Thyroid gland (tissue), 4 donors: ENCODE results near the gene RNF17. TPM values are rescaled to one million over a fixed set of nuclear protein-coding genes. Genes with fewer than 3 reads are reported as not detected.

Experiments
- DNase-seq, 2 donors: peaks; one replicate each; pipeline ENCODE4 v3.0.0-alpha.2; 2019
- H3K27ac ChIP-seq, 3 donors: fragments of 200-600 bp; sonication (generic); 1 replicate in 2 of 3; 2 replicates in 1 of 3; pipeline ENCODE4 v1.5.1; 2016 to 2019; ENCODE audit warnings: mild to moderate bottlenecking in 1 of 3, moderate library complexity in 1 of 3
- H3K27me3 ChIP-seq: fragments of 200-600 bp; sonication (generic); one replicate; pipeline ENCODE4 v1.5.1; 2019
- H3K36me3 ChIP-seq, 2 donors: fragments of 200-600 bp; sonication (generic); one replicate each; pipeline ENCODE4 v1.5.1; 2016 to 2019
- H3K4me1 ChIP-seq, 2 donors: fragments of 200-600 bp; sonication (generic); one replicate each; pipeline ENCODE4 v1.5.1; 2017 to 2019
- H3K4me3 ChIP-seq, 3 donors: fragments of 200-600 bp; sonication (generic); replicated peaks in 1 of 3; 1 replicate in 2 of 3; 2 replicates in 1 of 3; pipeline ENCODE4 v1.5.1; 2016; ENCODE audit warnings: mild to moderate bottlenecking in 1 of 3
- H3K9me3 ChIP-seq: fragments of 200-600 bp; sonication (generic); one replicate; pipeline ENCODE4 v1.5.1; 2017
- CTCF ChIP-seq, 6 experiments: fragments of 200-600 bp in 3 of 6; fragments of 450-650 bp in 3 of 6; sonication (generic) in 3 of 6; IDR thresholded peaks; one replicate each; pipeline ENCODE4 v1.5.1; 2016 to 2019; ENCODE audit warnings: antibody characterized with exemption in 6 of 6, mild to moderate bottlenecking in 2 of 6, inconsistent platforms in 1 of 6, moderate library complexity in 1 of 6
- POLR2A ChIP-seq, 2 donors: fragments of 450-650 bp; IDR thresholded peaks; one replicate each; pipeline ENCODE4 v1.6.1; 2017; ENCODE audit warnings: antibody characterized with exemption in 2 of 2, mild to moderate bottlenecking in 2 of 2, moderate library complexity in 1 of 2
- WGBS, 2 donors: methylation state at CpG; one replicate each; pipeline ENCODE4 v1.1.5; 2017; 5-methylcytosine and 5-hydroxymethylcytosine counted together
- intact Hi-C: fragments of 100-400 bp; cut with DNase I; formaldehyde crosslinking; loops from one replicate; pipeline ENCODE4 v1.15.1; 2023
- total RNA-seq, 4 donors: library from RNA; depleted of rRNA; stranded (reverse); fragments of >200 nt; gene quantifications; one replicate each; pipeline ENCODE4 v1.2.3, GENCODE V29; 2016

Gene RNF17
- total RNA-seq, 4 donors from 2014 or later, result 0.11 to 0.83 (median 0.13) TPM; not detected in 1

- Histone ChIP-seq H3K27me3 (no peaks in the 10 kb centered on the region), H3K36me3 (peaks cover 4 to 6% of the 10 kb centered on the region in 2 donors), H3K4me1 (no peaks in the 10 kb centered on the region), H3K27ac (no peak overlapping the region), H3K4me3 (no peak overlapping the region), H3K9me3 (no peaks in the 10 kb centered on the region)
- WGBS, 2 donors, result 90 to 95% methylated on average over 5 of the region's 5 CpGs
- no peak for DNase-seq
- intact Hi-C loops, result no loop called here
- no peak for TF ChIP-seq POLR2A (IDR thresholded peaks at IDR 0.05)
- TF ChIP-seq CTCF (IDR thresholded peaks at IDR 0.05), result no peak
Observed at GRCh38 chr13:24896061-24896460, 132.1 kb downstream of the RNF17 start.

GRCh38 chr13:24897293-24897692 is 133.3 kb downstream of the RNF17 start:
- H3K4me3 ChIP-seq, result no peak overlapping the region
- 98 to 100% methylated on average over 1 of the region's 1 CpG for WGBS, 2 donors
- DNase-seq, result no peak
- H3K9me3 ChIP-seq, result no peaks in the 10 kb centered on the region
- no peaks in the 10 kb centered on the region for H3K27me3 ChIP-seq
- no peaks in the 10 kb centered on the region for H3K4me1 ChIP-seq
- TF ChIP-seq CTCF (IDR thresholded peaks at IDR 0.05), result no peak
- TF ChIP-seq POLR2A (IDR thresholded peaks at IDR 0.05), result no peak
- H3K36me3 ChIP-seq, result peaks cover 3 to 4% of the 10 kb centered on the region in 2 donors
- no peak overlapping the region for H3K27ac ChIP-seq
- intact Hi-C loops, result no loop called here

GRCh38 chr13:24899601-24900000 is 135.6 kb downstream of the RNF17 start:
- intact Hi-C loops, result no loop called here
- no peak overlapping the region for H3K27ac ChIP-seq
- no peak for DNase-seq
- H3K4me3 ChIP-seq, result no peak overlapping the region
- no peaks in the 10 kb centered on the region for H3K36me3 ChIP-seq
- H3K9me3 ChIP-seq, result no peaks in the 10 kb centered on the region
- WGBS, 2 donors, result 79 to 81% methylated on average over 5 of the region's 5 CpGs
- H3K27me3 ChIP-seq, result no peaks in the 10 kb centered on the region
- H3K4me1 ChIP-seq, result no peaks in the 10 kb centered on the region
- TF ChIP-seq CTCF (IDR thresholded peaks at IDR 0.05) (no peak), POLR2A (IDR thresholded peaks at IDR 0.05) (no peak)

- H3K27ac ChIP-seq, result no peak overlapping the region
- H3K36me3 ChIP-seq, result peaks cover under 1 to 2% of the 10 kb centered on the region in 2 donors
- DNase-seq, result no peak
- H3K27me3 ChIP-seq, result no peaks in the 10 kb centered on the region
- H3K4me3 ChIP-seq, result no peak overlapping the region
- H3K9me3 ChIP-seq, result no peaks in the 10 kb centered on the region
- no peaks in the 10 kb centered on the region for H3K4me1 ChIP-seq
- 90 to 94% methylated on average over 9 of the region's 9 CpGs for WGBS, 2 donors
- intact Hi-C loops, result no loop called here
- TF ChIP-seq CTCF (IDR thresholded peaks at IDR 0.05) (no peak), POLR2A (IDR thresholded peaks at IDR 0.05) (no peak)
Observed at GRCh38 chr13:24900507-24900906, 136.5 kb downstream of the RNF17 start.

- no peaks in the 10 kb centered on the region for H3K4me1 ChIP-seq
- no peak for DNase-seq
- intact Hi-C loops, result no loop called here
- 93 to 96% methylated on average over 3 of the region's 3 CpGs for WGBS, 2 donors
- peaks cover 18% of the 10 kb centered on the region in 2 donors for H3K36me3 ChIP-seq
- no peaks in the 10 kb centered on the region for H3K27me3 ChIP-seq
- TF ChIP-seq POLR2A (IDR thresholded peaks at IDR 0.05), result no peak
- TF ChIP-seq CTCF (IDR thresholded peaks at IDR 0.05), result no peak
- H3K4me3 ChIP-seq, result no peak overlapping the region
- H3K27ac ChIP-seq, result no peak overlapping the region
- H3K9me3 ChIP-seq, result no peaks in the 10 kb centered on the region
Observed at GRCh38 chr13:24905242-24905641, 141.3 kb downstream of the RNF17 start.
